Measurements from ENCODE around the gene PDE6B.
"Not testable (repeated sequence)": the region's sequence is repeated elsewhere in the genome, so short reads cannot be mapped to it uniquely, and the experiment has no call there.

PDE6B gene

GRCh38 chr4:622996-623913 lies 2.1 kb upstream of the PDE6B start:
- DNase-seq: no peak

GRCh38 chr4:623914-624566 lies 1.3 kb upstream of the PDE6B start:
- DNase-seq: no peak

- DNase-seq: no peak
These were observed 323 bp downstream of the PDE6B start for GRCh38 chr4:625631-626161.

GRCh38 chr4:626201-627091 lies 1.1 kb downstream of the PDE6B start:
- no peak for DNase-seq

DNA sequence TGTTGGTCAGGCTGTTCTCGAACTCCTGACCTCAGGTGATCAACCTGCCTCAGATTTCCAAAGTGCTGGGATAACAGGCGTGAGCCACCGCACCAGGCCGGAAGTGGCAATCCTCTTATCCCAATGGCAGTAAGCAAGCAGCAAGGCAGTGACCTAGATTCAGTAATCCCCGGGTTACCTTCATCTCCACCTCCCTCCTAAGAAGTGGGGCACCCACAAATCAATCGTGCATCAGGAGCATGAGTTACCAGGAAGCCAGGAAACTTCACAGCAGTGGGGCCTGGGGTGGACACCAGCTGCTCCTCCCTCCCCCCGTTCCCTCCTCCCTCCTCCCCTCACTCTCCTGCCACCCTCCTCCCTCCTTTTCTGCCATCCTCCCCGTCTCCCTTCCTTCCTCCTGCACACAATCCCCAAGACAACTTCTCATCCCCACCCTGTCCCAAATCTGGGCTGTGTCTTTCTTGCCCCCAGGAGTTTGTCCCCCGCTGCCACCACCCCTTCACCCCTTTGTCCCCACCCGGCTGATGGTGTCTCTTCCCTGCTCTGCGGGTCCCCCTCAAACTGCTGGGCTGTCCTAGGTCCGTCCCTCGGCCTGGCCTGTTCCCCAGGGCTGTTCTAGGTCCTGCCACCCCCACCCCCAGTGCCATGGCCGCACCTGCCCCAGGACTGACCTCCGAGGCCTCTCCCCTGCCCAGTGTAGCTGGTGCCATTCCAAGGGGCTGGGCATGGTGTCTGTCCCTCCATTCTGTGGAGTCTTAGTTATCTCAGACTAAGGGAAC lies 2.2 kb downstream of the PDE6B start:
- DNase-seq: no peak

GRCh38 chr4:628311-628741 lies 3.0 kb downstream of the PDE6B start:
- no peak for DNase-seq

- no peak for DNase-seq
These were observed 3.7 kb downstream of the PDE6B start for GRCh38 chr4:628821-629635.

- no peak for DNase-seq
These were observed 4.2 kb downstream of the PDE6B start for GRCh38 chr4:629636-629914.

GRCh38 chr4:629915-630641 lies 4.7 kb downstream of the PDE6B start:
- no peak for DNase-seq

DNA sequence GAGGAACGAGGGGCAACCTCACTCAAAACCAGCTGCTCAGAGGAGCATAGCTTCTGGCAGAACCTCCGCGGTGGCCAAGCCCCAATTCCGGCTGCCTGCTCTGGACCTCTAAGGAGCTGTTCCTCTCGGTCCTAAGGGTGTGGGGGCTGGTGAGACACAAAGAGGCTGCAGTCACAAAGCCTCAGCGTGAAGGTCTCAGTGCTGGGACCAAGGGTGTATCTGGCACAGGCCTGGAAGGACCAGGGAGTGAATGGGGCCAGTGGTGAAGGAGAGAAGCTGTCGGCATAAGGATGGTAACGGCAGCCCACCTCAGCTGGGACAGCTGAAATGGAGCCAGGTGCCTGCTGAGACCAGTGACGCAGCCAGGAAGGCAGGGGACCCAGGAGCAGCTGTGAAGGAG lies 5.3 kb downstream of the PDE6B start:
- no peak for DNase-seq

- no peak for DNase-seq
These were observed 6.9 kb downstream of the PDE6B start for GRCh38 chr4:632196-632790.

GRCh38 chr4:632926-633325 lies 7.6 kb downstream of the PDE6B start:
- no peak for DNase-seq

DNA sequence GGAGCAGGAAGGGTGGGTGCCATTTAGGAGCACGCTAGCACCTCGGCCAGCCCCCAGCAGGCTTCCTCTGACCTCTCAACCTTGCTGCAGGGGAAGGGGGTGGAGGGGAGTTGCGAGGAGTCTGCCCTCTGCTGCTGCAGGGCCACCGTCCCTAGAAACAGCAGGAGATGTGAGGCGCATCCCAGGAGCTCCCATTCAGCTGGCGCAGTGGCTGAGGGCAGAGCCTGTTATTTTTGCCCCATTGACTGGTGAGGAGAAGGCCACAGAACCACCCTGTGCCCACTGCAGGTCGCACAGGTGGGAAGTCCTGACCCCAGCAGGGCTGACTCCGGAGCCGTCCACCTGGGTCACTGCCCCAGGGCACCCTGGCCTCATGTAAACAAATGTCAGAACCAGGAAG lies 8.0 kb downstream of the PDE6B start:
- no peak for DNase-seq

DNA sequence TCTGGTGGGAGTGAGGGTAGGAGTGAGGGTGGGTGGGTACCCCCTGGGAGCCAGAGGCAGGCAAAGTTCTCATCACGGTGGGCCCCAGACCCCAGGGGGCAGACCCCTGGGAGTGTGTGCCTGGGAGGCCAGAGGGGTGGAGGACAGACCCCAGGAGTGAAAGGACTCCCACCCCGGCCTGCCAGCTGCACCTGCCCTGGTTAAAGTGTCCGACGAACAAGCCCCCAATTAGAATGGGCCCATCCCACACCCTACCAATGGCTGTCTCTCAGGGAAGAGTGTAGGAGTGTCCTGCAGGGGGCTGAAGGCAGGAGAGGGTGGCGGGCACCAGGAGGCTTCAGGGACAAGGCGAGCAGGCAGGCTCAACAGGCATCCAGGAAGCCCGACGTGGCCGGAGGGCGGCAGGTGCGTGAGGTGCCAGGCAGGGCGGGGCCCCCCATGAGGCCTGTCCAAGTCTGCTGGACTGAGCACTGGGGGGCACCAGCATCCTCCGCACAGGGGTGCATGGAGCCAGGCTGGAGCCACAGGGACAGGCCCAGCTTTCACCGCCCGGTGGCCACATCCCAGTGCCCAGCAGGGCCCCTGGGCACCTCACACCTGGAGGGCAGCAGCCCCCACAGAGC lies 8.7 kb downstream of the PDE6B start:
- DNase-seq: no peak

GRCh38 chr4:634599-634985 lies 9.2 kb downstream of the PDE6B start:
- no peak for DNase-seq

DNA sequence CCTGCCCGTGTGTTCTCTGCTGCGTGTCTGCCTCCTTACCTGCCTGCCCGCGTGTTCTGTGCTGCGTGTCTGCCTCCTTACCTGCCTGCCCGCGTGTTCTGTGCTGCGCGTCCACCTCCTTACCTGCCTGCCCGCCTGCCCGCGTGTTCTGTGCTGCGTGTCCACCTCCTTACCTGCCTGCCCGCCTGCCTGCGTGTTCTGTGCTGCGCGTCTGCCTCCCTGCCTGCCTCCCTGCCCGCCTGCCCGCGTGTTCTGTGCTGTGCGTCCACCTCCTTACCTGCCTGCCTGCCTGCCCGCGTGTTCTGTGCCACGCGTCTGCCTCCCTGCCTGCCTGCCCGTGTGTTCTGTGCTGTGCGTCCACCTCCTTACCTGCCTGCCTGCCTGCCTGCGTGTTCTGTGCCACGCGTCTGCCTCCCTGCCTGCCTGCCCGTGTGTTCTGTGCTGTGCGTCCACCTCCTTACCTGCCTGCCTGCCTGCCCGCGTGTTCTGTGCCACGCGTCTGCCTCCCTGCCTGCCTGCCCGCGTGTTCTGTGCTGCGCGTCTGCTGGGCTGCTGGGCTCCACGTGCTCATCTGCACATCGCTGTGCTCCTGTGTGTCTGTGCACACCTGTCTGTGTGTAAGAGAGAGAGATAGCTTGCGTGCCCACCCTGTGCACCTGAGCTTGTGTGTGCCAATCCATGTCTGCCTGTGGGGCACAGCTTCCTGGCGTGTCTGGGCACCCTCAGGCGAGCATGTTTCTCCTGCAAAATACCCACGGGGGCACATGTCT lies 9.9 kb downstream of the PDE6B start:
- not testable (repeated sequence) for DNase-seq

GRCh38 chr4:635851-636627 lies 10.7 kb downstream of the PDE6B start:
- no peak for DNase-seq

DNA sequence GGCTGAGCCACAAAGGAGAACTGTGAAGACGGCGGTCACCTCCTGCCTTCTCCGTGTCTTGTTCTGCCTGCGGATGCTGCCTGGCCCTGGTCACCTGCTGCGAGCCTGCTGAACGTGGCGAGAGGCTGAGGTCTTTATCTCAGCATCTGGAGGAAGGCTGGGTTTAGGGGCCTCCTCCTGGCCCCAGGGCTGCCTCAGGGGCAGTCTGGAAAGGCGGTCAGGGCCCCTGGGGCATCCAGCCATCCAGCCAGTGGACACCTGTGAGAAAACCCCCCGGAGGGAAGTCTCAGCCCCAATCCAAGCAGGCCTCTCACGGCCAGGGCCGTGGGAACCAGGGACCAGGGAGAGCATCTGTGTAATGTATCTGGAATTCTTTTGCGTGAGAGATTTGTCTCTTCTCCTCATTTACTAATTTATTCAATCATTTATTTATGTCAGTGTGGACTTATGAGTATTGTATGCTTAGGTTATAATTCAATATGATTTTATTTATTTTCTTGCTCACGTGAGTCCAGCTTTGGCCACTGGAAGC lies 11.3 kb downstream of the PDE6B start:
- DNase-seq: no peak

Measured in stimulated activated naive CD4-positive, alpha-beta T cell (primary cell).